Fibroblast of villous mesenchyme (primary cell): ENCODE measurements around the gene ACOXL. TPM values are rescaled to one million over a fixed set of nuclear protein-coding genes. Genes with fewer than 3 reads are reported as not detected.

Experiments
- DNase-seq: peaks from one replicate; pipeline ENCODE4 v3.0.0-alpha.2; 2010; ENCODE audit warnings: low read depth
- H3K4me3 ChIP-seq: 2 replicates; pipeline ENCODE4 v1.5.1; 2011; ENCODE audit warnings: low read depth, mild to moderate bottlenecking, low read length
- CTCF ChIP-seq: IDR thresholded peaks from 2 replicates; pipeline ENCODE4 v1.5.1; 2012; ENCODE audit warnings: low read depth, mild to moderate bottlenecking, low read length; ENCODE audit not compliant: insufficient read depth
- total RNA-seq: library from RNA; depleted of rRNA; stranded (reverse); fragments of >200 nt; gene quantifications from 2 replicates; pipeline ENCODE4 v1.2.3, GENCODE V29; 2012

Gene ACOXL
- total RNA-seq, 1 donor = not detected

GRCh38 chr2:110905217-110905616, 172.8 kb downstream of the ACOXL start:
- no peak overlapping the region for H3K4me3 ChIP-seq
- no peak for TF ChIP-seq CTCF
- DNase-seq = no peak

GRCh38 chr2:110906613-110907298, 174.4 kb downstream of the ACOXL start:
- no peak overlapping the region for H3K4me3 ChIP-seq
- TF ChIP-seq CTCF = no peak
- no peak for DNase-seq

GRCh38 chr2:110909501-110909900, 177.1 kb downstream of the ACOXL start:
- no peak overlapping the region for H3K4me3 ChIP-seq
- TF ChIP-seq CTCF = no peak

GRCh38 chr2:110910423-110910822, 178.1 kb downstream of the ACOXL start:
- no peak for DNase-seq
- H3K4me3 ChIP-seq = no peak overlapping the region
- TF ChIP-seq CTCF = no peak

More at GRCh38 chr2:110909501-110909900, 177.1 kb downstream of the ACOXL start:
- no peak for DNase-seq

- no peak for TF ChIP-seq CTCF
- no peak overlapping the region for H3K4me3 ChIP-seq
- DNase-seq = no peak
Observed at GRCh38 chr2:110919738-110920137, 187.4 kb downstream of the ACOXL start.

- H3K4me3 ChIP-seq = no peak overlapping the region
- DNase-seq = no peak
- no peak for TF ChIP-seq CTCF
Observed at GRCh38 chr2:110925479-110925878, 193.1 kb downstream of the ACOXL start.

GRCh38 chr2:110927526-110927925, 195.2 kb downstream of the ACOXL start:
- no peak for DNase-seq
- H3K4me3 ChIP-seq = no peak overlapping the region
- no peak for TF ChIP-seq CTCF
